ENCODE measurements around the gene CDH8. TPM values are rescaled to one million over a fixed set of nuclear protein-coding genes. Genes with fewer than 3 reads are reported as not detected.
"Not testable (repeated sequence)": the region's sequence is repeated elsewhere in the genome, so short reads cannot be mapped to it uniquely, and the experiment has no call there.

Gene CDH8
- total RNA-seq, 2 experiments from 2014 or later, result not detected

DNA sequence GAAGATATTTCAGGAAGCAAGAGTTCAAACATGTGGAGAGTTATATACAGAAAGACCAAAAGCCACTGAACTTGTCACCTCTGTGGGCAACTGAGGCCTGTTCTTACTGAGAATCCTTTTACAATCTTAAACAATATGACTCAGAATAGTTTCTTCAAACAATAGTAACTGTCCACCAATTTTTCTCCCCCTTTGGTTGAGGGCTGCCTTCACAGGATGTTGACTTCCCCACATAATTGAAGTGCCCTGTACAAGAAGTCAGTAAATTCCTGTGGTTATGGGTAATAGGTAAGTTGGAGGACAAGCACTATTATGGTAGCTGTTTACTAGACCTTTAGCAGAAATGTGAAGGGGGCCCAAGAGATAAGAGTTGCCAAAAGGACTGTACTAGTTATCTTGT, 215.8 kb downstream of the CDH8 start:
- Mint-ChIP-seq H3K9me3 (peaks cover 33% of the 10 kb centered on the region), H3K27me3 (no peaks in the 10 kb centered on the region), H3K4me3 (no peak overlapping the region), H3K27ac (no peak overlapping the region), H3K36me3 (no peaks in the 10 kb centered on the region), H3K4me1 (ENCODE audit: low read depth) (no peaks in the 10 kb centered on the region)
- DNase-seq, result no peak
- ChIA-PET POLR2A (no interaction called here), CTCF (no interaction called here)
- intact Hi-C loops (cut with micrococcal nuclease), result no loop called here

DNA sequence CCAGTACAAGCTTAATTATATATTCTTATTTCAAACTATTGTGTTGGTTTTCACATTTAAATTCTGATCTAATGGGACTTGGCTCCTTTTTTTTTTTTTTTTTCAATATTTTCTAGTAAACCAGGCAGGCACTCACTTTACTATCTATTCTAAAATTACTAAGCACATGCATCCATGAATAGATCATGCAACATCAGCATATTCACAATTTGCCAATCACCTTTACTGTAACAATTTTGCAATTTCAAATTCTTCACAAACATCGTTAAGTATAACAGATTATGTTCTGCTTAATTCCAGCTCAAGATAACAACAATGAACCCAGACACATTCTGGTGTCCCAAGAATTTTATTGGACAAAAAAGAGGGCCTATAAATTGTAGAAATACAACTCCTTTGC, 217.4 kb downstream of the CDH8 start:
- ChIA-PET CTCF (no interaction called here), POLR2A (no interaction called here)
- Mint-ChIP-seq H3K4me1 (ENCODE audit: low read depth) (no peaks in the 10 kb centered on the region), H3K27ac (no peak overlapping the region), H3K9me3 (peaks cover 29% of the 10 kb centered on the region), H3K27me3 (no peaks in the 10 kb centered on the region), H3K4me3 (no peak overlapping the region), H3K36me3 (no peaks in the 10 kb centered on the region)
- intact Hi-C loops (cut with micrococcal nuclease), result no loop called here
- no peak for DNase-seq

DNA sequence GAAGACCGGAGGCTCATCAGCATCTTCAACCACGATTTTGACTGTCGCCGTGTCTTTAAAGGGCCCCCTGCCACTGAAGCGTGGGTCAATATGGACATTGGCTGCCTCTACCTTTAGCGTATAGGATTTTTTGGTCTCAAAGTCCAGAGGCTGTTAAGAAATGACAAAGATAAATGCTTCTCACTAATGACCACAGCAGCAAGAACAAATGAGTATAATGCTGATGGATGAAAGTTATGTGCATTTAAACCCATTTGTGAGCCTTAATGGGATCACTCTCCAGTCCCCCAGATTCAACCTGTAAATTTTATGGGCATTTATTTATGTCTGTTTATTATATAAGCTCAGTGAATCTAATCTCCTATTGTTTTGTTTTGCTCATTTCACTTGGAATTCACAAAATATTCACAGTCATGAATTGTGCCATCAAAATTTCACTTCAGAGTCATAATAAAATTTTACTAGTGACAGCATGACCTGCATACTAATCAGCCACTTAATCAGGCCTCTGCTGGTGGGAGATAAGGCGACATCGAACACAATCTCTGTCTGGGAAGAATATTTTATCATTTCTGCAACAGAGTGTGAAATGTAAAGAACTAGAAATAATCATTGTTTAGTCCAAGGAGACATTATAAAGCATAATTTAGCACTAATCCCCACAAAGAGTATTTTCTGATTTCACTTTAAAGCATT, 218.5 kb downstream of the CDH8 start:
- Mint-ChIP-seq H3K4me3 (no peak overlapping the region), H3K9me3 (peaks cover 29% of the 10 kb centered on the region), H3K27ac (no peak overlapping the region), H3K4me1 (ENCODE audit: low read depth) (no peaks in the 10 kb centered on the region), H3K36me3 (no peaks in the 10 kb centered on the region), H3K27me3 (no peaks in the 10 kb centered on the region)
- intact Hi-C loops (cut with micrococcal nuclease), result no loop called here
- no peak for DNase-seq
- CTCF ChIA-PET, result no interaction called here
- POLR2A ChIA-PET, result no interaction called here

DNA sequence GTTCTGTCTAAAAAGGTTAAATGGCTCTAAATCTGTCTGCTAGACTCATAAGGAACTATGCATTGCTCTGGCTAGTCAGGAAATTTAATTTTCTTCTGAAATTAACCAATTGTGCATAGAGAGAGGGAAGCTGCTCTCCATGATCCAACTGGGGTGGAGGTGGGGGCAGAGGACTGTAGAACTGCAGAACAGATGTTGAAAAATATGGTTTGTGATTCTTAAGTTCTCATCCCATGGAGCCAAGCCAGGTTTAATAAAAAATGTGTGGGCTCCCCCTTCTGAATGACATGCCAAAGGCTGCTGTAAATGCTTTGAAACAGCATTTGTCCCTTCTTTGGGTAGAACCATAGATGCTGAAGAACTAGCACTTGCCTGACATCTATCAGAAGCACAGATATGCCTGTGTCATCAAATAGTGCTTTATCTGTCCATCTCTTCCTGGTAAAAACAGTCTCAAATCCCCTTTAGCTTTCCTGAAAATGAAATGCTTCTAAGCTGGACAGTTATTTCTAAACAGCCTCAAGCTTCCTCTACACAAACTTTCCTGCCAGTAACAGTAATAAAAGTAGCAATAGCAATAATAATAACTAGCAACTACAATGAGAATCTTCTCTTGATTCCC, 221.4 kb downstream of the CDH8 start:
- CTCF ChIA-PET, result no interaction called here
- H3K27ac Mint-ChIP-seq, result no peak overlapping the region

DNA sequence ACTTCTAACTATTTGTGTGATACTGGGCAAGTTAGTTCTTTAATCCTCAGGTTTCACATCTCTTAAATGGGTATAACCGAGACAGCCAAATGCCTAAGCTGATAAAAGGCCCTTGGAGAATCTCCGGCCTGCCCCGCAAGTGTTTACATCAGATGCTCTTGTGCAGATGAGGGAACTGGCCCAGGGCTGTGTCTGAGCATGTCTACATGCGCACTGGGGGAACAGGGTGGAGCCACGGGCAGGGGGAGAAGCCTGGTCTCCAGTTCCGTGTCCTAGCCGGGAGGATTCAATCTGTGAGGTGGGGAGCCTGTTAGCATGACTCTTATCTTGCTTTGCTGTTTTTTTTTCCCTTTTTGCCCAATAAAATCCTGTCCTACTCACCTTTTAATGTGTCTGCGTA, 222.9 kb downstream of the CDH8 start:
- ChIA-PET POLR2A (no interaction called here), CTCF (no interaction called here)
- Mint-ChIP-seq H3K27me3 (no peaks in the 10 kb centered on the region), H3K9me3 (peaks cover 16% of the 10 kb centered on the region), H3K36me3 (no peaks in the 10 kb centered on the region), H3K4me1 (ENCODE audit: low read depth) (no peaks in the 10 kb centered on the region), H3K4me3 (no peak overlapping the region), H3K27ac (no peak overlapping the region)
- intact Hi-C loops (cut with micrococcal nuclease), result no loop called here
- no peak for DNase-seq

More for the DNA sequence above, 221.4 kb downstream of the CDH8 start:
- no peaks in the 10 kb centered on the region for H3K4me1 Mint-ChIP-seq (ENCODE audit: low read depth)
- no peaks in the 10 kb centered on the region for H3K27me3 Mint-ChIP-seq
- H3K4me3 Mint-ChIP-seq, result no peak overlapping the region
- POLR2A ChIA-PET, result no interaction called here
- intact Hi-C loops (cut with micrococcal nuclease), result no loop called here
- no peaks in the 10 kb centered on the region for H3K36me3 Mint-ChIP-seq
- H3K9me3 Mint-ChIP-seq, result peaks cover 20% of the 10 kb centered on the region
- DNase-seq, result no peak

DNA sequence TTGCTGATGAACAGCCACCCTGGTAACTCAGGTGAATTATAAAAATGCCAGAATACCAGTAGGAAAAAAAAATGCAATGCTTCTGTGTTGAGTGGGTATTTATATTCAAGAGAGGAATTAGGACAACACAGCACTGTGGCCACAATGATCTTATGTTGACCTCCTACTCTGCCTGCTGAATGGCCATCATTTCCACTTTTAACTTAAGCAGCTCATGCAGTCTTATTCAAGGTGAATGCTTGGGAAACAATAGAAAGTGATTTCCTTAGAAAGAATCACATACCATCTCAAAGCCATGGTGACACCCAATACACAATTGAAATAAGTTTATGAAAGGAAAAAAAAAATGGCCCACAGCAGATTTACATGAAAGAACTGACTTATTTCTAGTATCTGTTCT, 224.0 kb downstream of the CDH8 start:
- intact Hi-C loops (cut with micrococcal nuclease), result no loop called here
- ChIA-PET CTCF (no interaction called here), POLR2A (no interaction called here)
- Mint-ChIP-seq H3K27me3 (no peaks in the 10 kb centered on the region), H3K4me1 (ENCODE audit: low read depth) (no peaks in the 10 kb centered on the region), H3K4me3 (no peak overlapping the region), H3K9me3 (peaks cover 16% of the 10 kb centered on the region), H3K36me3 (no peaks in the 10 kb centered on the region), H3K27ac (no peak overlapping the region)
- DNase-seq, result no peak

DNA sequence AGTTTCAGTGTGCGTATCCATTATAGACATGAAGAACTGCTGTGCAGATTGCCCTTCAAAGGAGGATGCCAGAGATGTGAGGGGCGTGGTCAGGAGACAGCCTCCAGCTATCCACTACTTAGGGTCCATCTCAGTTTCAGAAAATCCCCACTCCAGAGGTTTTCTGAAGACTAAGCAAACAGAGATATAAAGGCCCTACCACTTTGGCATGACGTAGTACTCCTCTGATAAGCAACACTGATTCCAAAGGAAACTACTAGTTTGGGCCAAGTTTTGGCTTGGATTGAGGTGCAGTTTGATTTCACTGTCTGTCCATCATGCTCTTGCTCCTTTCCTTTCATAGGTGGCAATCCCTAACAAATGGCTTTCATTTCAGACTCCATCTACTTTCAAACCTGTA, 228.7 kb downstream of the CDH8 start:
- Mint-ChIP-seq H3K27me3 (no peaks in the 10 kb centered on the region), H3K4me1 (ENCODE audit: low read depth) (no peaks in the 10 kb centered on the region), H3K9me3 (peaks cover 4% of the 10 kb centered on the region), H3K27ac (no peak overlapping the region), H3K36me3 (no peaks in the 10 kb centered on the region), H3K4me3 (no peak overlapping the region)
- no peak for DNase-seq
- POLR2A ChIA-PET, result no interaction called here
- intact Hi-C loops (cut with micrococcal nuclease), result no loop called here
- CTCF ChIA-PET, result no interaction called here

DNA sequence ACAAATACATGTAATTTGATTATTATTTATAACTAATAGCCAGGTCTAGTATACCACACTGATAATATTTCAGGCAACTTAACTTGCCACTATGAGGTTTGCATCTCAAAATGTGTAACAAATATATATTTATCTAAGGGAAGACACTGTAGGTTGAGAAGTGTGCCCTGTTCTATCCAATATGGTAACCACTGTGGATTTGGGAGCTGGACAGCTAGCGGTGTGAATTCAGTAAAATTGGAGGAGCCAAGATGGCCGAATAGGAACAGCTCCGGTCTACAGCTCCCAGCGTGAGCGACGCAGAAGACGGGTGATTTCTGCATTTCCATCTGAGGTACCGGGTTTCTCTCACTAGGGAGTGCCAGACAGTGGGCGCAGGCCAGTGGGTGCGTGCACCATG, 235.0 kb downstream of the CDH8 start:
- H3K9me3 Mint-ChIP-seq; CTCF ChIA-PET; H3K4me1 Mint-ChIP-seq (ENCODE audit: low read depth); POLR2A ChIA-PET; DNase-seq; H3K4me3 Mint-ChIP-seq; H3K27ac Mint-ChIP-seq; H3K27me3 Mint-ChIP-seq; intact Hi-C loops (cut with micrococcal nuclease); H3K36me3 Mint-ChIP-seq: not testable (repeated sequence)

DNA sequence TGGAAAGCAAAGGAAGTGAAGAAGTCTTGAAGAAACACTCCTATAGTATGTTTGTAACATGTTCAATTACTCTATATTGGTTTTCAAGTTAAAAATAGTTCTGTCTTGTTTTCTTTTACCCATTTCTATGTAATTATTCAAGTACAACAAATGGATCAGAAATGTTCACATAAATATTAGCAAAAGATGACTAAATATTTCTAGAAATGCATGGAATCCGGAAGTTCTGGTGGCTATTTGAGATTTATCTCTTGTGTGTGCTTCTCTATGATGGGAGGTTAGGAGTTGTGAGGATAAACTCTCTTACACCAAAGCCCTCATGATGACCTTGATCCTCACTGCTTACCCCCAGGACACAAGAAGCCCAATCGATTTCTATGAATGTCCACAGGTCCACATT, 237.5 kb downstream of the CDH8 start:
- CTCF ChIA-PET, result no interaction called here
- Mint-ChIP-seq H3K27ac (no peak overlapping the region), H3K9me3 (peaks cover 22% of the 10 kb centered on the region), H3K4me1 (ENCODE audit: low read depth) (no peaks in the 10 kb centered on the region), H3K4me3 (no peak overlapping the region), H3K27me3 (no peaks in the 10 kb centered on the region), H3K36me3 (no peaks in the 10 kb centered on the region)
- POLR2A ChIA-PET, result no interaction called here
- DNase-seq, result no peak
- intact Hi-C loops (cut with micrococcal nuclease), result no loop called here

DNA sequence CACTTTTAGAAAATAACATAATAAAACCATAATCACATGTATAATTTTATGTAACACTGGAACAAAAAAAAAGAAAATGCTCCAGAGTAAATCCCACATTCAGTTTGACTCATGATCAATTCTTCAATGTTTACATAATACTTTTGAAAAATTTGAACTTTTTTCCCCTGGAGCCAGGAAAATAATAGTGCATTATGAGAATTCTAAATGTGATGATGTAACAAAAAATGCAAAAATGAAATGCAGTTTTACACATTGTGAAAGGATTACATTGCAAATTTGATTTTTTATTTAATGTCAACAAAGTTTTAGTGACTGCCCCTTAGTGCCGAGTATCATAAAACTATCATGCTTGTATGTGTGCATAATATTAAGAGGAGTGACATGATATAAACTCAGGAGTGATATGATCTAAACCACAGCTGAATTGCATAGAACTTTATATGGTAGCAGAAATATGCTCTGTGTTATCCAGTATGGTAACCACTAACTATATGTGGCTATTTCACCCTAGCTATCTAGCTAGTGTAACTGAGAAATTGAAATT, 238.2 kb downstream of the CDH8 start:
- Mint-ChIP-seq H3K9me3 (peaks cover 26% of the 10 kb centered on the region), H3K27ac (no peak overlapping the region), H3K4me1 (ENCODE audit: low read depth) (no peaks in the 10 kb centered on the region), H3K27me3 (no peaks in the 10 kb centered on the region), H3K4me3 (no peak overlapping the region), H3K36me3 (no peaks in the 10 kb centered on the region)
- ChIA-PET POLR2A (no interaction called here), CTCF (no interaction called here)
- intact Hi-C loops (cut with micrococcal nuclease), result no loop called here
- no peak for DNase-seq

DNA sequence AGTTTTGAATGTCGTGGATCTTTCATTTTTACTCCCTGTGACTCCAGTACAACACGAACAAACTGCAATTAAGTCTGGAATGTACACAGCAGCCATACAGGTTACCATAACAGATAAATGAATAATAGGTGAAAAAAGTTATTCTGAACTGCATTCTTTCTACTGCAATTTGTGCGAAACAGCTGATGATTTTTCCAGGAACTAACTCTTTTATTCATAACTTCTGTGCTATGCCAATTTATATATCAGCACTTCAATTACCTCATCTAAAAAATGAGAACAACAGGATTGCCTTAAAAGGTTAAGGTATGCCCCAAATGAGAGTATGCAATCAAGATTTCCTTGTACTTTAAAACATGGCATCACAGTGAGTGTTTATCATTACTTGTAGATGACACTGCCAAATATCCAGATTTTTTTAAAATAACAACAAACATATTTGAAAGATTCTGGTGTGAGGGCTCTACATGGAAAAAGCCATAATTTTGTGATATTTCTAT, 238.9 kb downstream of the CDH8 start:
- intact Hi-C loops (cut with micrococcal nuclease), result no loop called here
- no peaks in the 10 kb centered on the region for H3K36me3 Mint-ChIP-seq
- no peaks in the 10 kb centered on the region for H3K4me1 Mint-ChIP-seq (ENCODE audit: low read depth)
- no peak overlapping the region for H3K27ac Mint-ChIP-seq
- peaks cover 31% of the 10 kb centered on the region for H3K9me3 Mint-ChIP-seq
- DNase-seq, result no peak
- no peak overlapping the region for H3K4me3 Mint-ChIP-seq
- POLR2A ChIA-PET, result no interaction called here
- H3K27me3 Mint-ChIP-seq, result no peaks in the 10 kb centered on the region
- CTCF ChIA-PET, result no interaction called here

DNA sequence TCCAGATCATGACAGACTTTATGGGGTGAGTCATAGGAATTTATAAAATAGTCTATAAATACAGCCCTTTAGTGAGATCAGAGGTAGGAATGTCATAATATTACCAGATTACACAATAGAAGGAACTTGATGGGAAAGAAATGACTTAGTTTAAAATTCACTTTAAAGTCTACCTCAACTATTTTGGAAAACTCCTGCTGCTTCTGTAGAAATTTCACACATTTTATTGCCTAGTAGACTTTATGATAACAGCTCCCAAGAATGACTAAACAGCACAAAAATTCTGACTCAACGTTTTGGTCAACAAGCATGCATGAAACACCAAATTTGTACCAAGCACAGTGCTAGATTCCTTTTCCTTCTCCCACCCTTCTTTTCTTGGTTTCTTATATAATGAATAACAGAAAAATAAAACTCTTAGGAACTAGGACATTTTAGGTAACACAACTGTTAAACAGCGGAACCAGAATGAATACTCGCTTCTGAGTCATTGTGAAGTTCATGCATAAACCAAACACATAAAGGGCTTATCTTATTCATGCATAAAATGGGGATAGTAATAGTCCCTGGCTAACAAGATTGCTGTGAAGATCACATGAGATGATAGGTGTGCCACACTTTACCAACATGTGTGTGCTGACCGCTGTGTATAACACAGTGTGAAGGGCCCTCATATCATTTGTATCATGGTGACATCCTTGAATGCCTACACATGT, 243.9 kb downstream of the CDH8 start:
- Mint-ChIP-seq H3K4me1 (ENCODE audit: low read depth) (no peaks in the 10 kb centered on the region), H3K9me3 (peaks cover 28% of the 10 kb centered on the region), H3K4me3 (no peak overlapping the region), H3K27ac (no peak overlapping the region), H3K36me3 (no peaks in the 10 kb centered on the region), H3K27me3 (no peaks in the 10 kb centered on the region)
- CTCF ChIA-PET, result no interaction called here
- POLR2A ChIA-PET, result no interaction called here
- no peak for DNase-seq
- intact Hi-C loops (cut with micrococcal nuclease), result no loop called here

DNA sequence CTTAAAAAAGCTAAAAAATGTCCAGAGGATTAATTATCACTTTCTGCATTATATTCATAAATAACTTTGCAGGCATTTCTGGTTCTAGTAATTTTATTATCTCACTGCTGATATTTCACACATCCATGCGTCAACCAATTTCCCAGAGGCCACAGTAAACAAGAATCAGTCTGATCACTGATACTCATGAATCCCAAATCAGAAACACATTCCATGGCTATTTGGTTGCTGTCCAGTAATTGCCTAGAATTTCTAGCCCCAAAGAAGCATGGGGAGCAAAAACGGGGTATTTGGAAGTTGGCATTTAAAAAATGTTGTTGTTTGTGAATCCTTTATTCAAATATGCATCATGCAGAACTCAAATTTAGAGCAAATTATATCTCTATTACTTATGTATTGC, 244.8 kb downstream of the CDH8 start:
- Mint-ChIP-seq H3K27me3 (no peaks in the 10 kb centered on the region), H3K36me3 (no peaks in the 10 kb centered on the region), H3K4me3 (no peak overlapping the region), H3K4me1 (ENCODE audit: low read depth) (no peaks in the 10 kb centered on the region), H3K27ac (no peak overlapping the region), H3K9me3 (peaks cover 25% of the 10 kb centered on the region)
- DNase-seq, result no peak
- intact Hi-C loops (cut with micrococcal nuclease), result no loop called here
- ChIA-PET POLR2A (no interaction called here), CTCF (no interaction called here)
